HCT116 (cell line): ENCODE data around the gene LGI1.

ENCODE experiments used
- CEBPB ChIP-seq: IDR thresholded peaks from 2 replicates; pipeline ENCODE4 v1.6.1; 2012; ENCODE audit warnings: low read depth
- CTCF ChIP-seq, 3 experiments: fragments of 200-600 bp in 1 of 3; sonication (generic) in 1 of 3; IDR thresholded peaks in 2 of 3; conservative IDR thresholded peaks in 1 of 3; 2 replicates each; pipeline ENCODE4 v1.5.1; 2012 to 2017; ENCODE audit warnings: low read depth in 2 of 3, low read length in 2 of 3, antibody characterized with exemption in 1 of 3, borderline replicate concordance in 1 of 3, control low read depth in 1 of 3, mild to moderate bottlenecking in 1 of 3, mixed read lengths in 1 of 3, mixed run types in 1 of 3, moderate library complexity in 1 of 3; ENCODE audit not compliant: insufficient read depth in 1 of 3
- EZH2phosphoT487 ChIP-seq: fragments of 200-600 bp; IDR thresholded peaks from 2 replicates; pipeline ENCODE4 v1.6.1; 2018; ENCODE audit warnings: antibody characterized with exemption, borderline replicate concordance
- POLR2A ChIP-seq: IDR thresholded peaks from 2 replicates; pipeline ENCODE4 v1.7.0; 2011; ENCODE audit warnings: borderline replicate concordance; ENCODE audit not compliant: insufficient read depth, insufficient read length; ENCODE audit errors: extremely low read depth
- POLR2AphosphoS5 ChIP-seq: IDR thresholded peaks from 2 replicates; pipeline ENCODE4 v1.6.1; 2011; ENCODE audit warnings: mild to moderate bottlenecking, low read depth, low read length, moderate library complexity
- RAD21 ChIP-seq: IDR thresholded peaks from 2 replicates; pipeline ENCODE4 v1.6.1; 2012; ENCODE audit warnings: low read depth, mild to moderate bottlenecking
- REST ChIP-seq: IDR thresholded peaks from 2 replicates; pipeline ENCODE4 v1.6.1; 2012; ENCODE audit warnings: low read depth
- SP1 ChIP-seq: IDR thresholded peaks from 2 replicates; pipeline ENCODE4 v1.6.1; 2012; ENCODE audit warnings: low read depth
- ZFX ChIP-seq: fragments of 450-650 bp; IDR thresholded peaks from 2 replicates; pipeline ENCODE4 v1.6.1; 2017
- TF ChIP-seq, protein P1 (sequence below): IDR thresholded peaks from 2 replicates; pipeline ENCODE4 v1.6.1; 2011; ENCODE audit warnings: mild to moderate bottlenecking, low read length, moderate library complexity; ENCODE audit not compliant: insufficient replicate concordance; ENCODE audit errors: extremely low read depth

- TF ChIP-seq, protein P1, sequence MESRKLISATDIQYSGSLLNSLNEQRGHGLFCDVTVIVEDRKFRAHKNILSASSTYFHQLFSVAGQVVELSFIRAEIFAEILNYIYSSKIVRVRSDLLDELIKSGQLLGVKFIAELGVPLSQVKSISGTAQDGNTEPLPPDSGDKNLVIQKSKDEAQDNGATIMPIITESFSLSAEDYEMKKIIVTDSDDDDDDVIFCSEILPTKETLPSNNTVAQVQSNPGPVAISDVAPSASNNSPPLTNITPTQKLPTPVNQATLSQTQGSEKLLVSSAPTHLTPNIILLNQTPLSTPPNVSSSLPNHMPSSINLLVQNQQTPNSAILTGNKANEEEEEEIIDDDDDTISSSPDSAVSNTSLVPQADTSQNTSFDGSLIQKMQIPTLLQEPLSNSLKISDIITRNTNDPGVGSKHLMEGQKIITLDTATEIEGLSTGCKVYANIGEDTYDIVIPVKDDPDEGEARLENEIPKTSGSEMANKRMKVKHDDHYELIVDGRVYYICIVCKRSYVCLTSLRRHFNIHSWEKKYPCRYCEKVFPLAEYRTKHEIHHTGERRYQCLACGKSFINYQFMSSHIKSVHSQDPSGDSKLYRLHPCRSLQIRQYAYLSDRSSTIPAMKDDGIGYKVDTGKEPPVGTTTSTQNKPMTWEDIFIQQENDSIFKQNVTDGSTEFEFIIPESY = no peak
- TF ChIP-seq POLR2A (no peak), CEBPB (no peak), REST (no peak), CTCF (IDR thresholded peaks at IDR 0.05 in 2 of 3, conservative IDR thresholded peaks at IDR 0.05 in 1 of 3; ENCODE audit: borderline replicate concordance in 1 of 3, insufficient read depth in 1 of 3, low read depth in 2 of 3, low read length in 2 of 3) (no peak), ZFX (no peak), EZH2phosphoT487 (no peak), RAD21 (no peak), POLR2AphosphoS5 (no peak), SP1 (no peak)
Measured at GRCh38 chr10:93712593-93712992, 45.1 kb upstream of the LGI1 start.
